HCT116 (cell line): Measurements from ENCODE around the gene PLEKHM3.

ENCODE experiments used
- CEBPB ChIP-seq: IDR thresholded peaks from 2 replicates; pipeline ENCODE4 v1.6.1; 2012; ENCODE audit warnings: low read depth
- EZH2 ChIP-seq: fragments of 200-600 bp; sonication (generic); IDR thresholded peaks from 2 replicates; pipeline ENCODE4 v1.6.1; 2017; ENCODE audit warnings: antibody characterized with exemption, mixed run types

DNA sequence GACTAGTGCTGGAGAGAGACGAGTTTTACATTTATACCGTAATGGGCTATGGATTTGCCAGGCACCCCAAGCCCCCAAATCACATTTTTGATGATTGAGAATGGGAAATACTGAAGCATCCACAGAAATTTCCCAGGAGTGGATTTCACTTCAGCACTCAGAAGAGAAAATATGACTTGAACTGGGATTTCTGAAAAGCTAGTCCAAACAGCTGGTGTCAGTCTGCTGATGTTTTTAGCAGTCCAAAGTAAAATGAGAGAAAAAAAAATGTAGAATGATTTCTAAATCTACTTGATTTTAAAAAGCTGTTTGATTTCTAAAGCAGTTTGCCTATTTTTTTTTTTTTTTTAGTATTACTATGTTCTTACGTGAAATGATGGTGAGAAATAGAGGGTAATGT, 105.0 kb downstream of the PLEKHM3 start:
- TF ChIP-seq EZH2 (no peak), CEBPB (no peak)
